ENCODE results near the gene ZNF367. TPM values are rescaled to one million over a fixed set of nuclear protein-coding genes. Genes with fewer than 3 reads are reported as not detected.
A peak's percentile ranks its signal among the peaks of the same experiment; 100 is the strongest.

ZNF367 gene
- total and polyA plus RNA-seq, 9 of the 15 experiments (the other 6 are each of a cell fraction or from before 2014, with no cell fraction given) = 2.7 to 14.4 (median 10.0) TPM

- ChIA-PET CTCF (ENCODE audit: low intra/inter-chr PET ratio) (interaction anchor here (0.6 kb wide), 1 partner anchor 10 kb away, joined by 3 read pairs; no protein-coding TSS in a partner anchor), POLR2A (interaction anchor here (0.5 to 1.0 kb wide), 2 partner anchors 13 to 1187 kb away, joined by 3 read pairs; no protein-coding TSS in a partner anchor)
- Histone ChIP-seq H3K27ac (ENCODE audit: extremely low read depth, low read depth, low read length) (peak overlapping the region; percentile 28; the same call in 1 of the 3 replicates), H3K9me1 (ENCODE audit: control insufficient read depth, insufficient read depth, low read length) (no peaks in the 10 kb centered on the region), H3K36me3 (ENCODE audit: control insufficient read depth, insufficient read depth, low read length) (peaks cover 47% of the 10 kb centered on the region; the same call in 2 of the 3 replicates), H2AFZ (ENCODE audit: low read depth, low read length) (no peak overlapping the region), H3K9me3 (replicated peaks; ENCODE audit: control insufficient read depth, insufficient read depth, low read depth, low read length) (no peaks in the 10 kb centered on the region), H3K4me3 (no peak overlapping the region), H4K20me1 (replicated peaks; ENCODE audit: control insufficient read depth, insufficient read depth, low read length) (peaks cover 16% of the 10 kb centered on the region), H3K27me3 (ENCODE audit: control insufficient read depth in 2 of 2, insufficient read depth in 2 of 2, low read length in 2 of 2) (no peaks in the 10 kb centered on the region), H3K4me2 (ENCODE audit: insufficient read depth, low read length) (peak overlapping the region; percentile 53), H3K9ac (ENCODE audit: insufficient read depth in 1 of 2, low read depth in 2 of 2, low read length in 2 of 2) (no peak overlapping the region), H3K79me2 (ENCODE audit: control insufficient read depth, insufficient read depth, low read length) (peaks cover 90% of the 10 kb centered on the region), H3K4me1 (replicated peaks in 1 of 2; ENCODE audit: control insufficient read depth in 2 of 2, insufficient read depth in 2 of 2, low read length in 2 of 2) (peaks cover 15 to 24% of the 10 kb centered on the region in 2 experiments; a peak in 3 of 5 replicates)
- 32% methylated on average over 7 of the region's 7 CpGs for WGBS (ENCODE audit: insufficient coverage, low coverage, missing lambda C conversion rate)
- DNase-seq (ENCODE audit: extremely low read depth in 1 of 4, low spot score in 3 of 4) (peak in 1 of 4 experiments; percentile 39), ATAC-seq (no peak), FAIRE-seq (peak; percentile 55)
- no TSS peak for BruUV-seq (replicated peaks)
- in situ Hi-C loops (cut with MboI) (no loop called here), intact Hi-C loops (cut with micrococcal nuclease) (loop anchor here (10.0 kb wide), 1 partner anchor 89 kb away; no protein-coding TSS in a partner anchor)
- TF ChIP-seq ZBTB43 (CRISPR knock-in tag; IDR thresholded peaks at IDR 0.05) = no peak
- TF ChIP-seq ARID4B (CRISPR knock-in tag; IDR thresholded peaks at IDR 0.05) = no peak
- no peak for TF ChIP-seq SRF (CRISPR knock-in tag; IDR thresholded peaks at IDR 0.05)
- TF ChIP-seq E2F6 (IDR thresholded peaks at IDR 0.05; ENCODE audit: borderline replicate concordance in 1 of 2, extremely low read depth in 1 of 2, insufficient read depth in 1 of 2, insufficient read length in 1 of 2, low read depth in 1 of 2, low read length in 1 of 2, poor library complexity in 1 of 2, severe bottlenecking in 1 of 2) = peak in 1 of 2 experiments; percentile 20
- no peak for TF ChIP-seq SIRT6 (IDR thresholded peaks at IDR 0.05; ENCODE audit: low read depth, low read length)
- TF ChIP-seq XRCC5 (IDR thresholded peaks at IDR 0.05; ENCODE audit: low read depth, low read length) = no peak
- TF ChIP-seq NCOR1 (IDR thresholded peaks at IDR 0.05) = 0 out of 2 replicates have a peak, but pooled peaks have one; percentile 14
- TF ChIP-seq TCF3 (CRISPR knock-in tag; IDR thresholded peaks at IDR 0.05) = no peak
- TF ChIP-seq ILF3 (IDR thresholded peaks at IDR 0.05; ENCODE audit: borderline replicate concordance) = no peak
- TF ChIP-seq MIER1 (IDR thresholded peaks at IDR 0.05; ENCODE audit: low read depth) = no peak
- TF ChIP-seq HDAC1 (IDR thresholded peaks at IDR 0.05) = 0 out of 4 replicates have a peak, but pooled peaks of 1 of the 2 experiments have one; percentile 28
- TF ChIP-seq RAD51 (IDR thresholded peaks at IDR 0.05; ENCODE audit: borderline replicate concordance, low read depth) = no peak
- no peak for TF ChIP-seq ZNF830 (CRISPR knock-in tag; IDR thresholded peaks at IDR 0.05)
These were observed 4.6 kb downstream of the ZNF367 start for GRCh38 chr9:96413302-96414221.

Data from K562 (cell line).